DOHH2 (cell line): ENCODE results near the gene FKBP1A.

ENCODE experiments used
- H3F3A ChIP-seq: fragments of 200-600 bp; sonication (generic), shearing (Covaris generic); 2 replicates; pipeline ENCODE4 v1.6.0; 2016; ENCODE audit warnings: antibody characterized with exemption, mild to moderate bottlenecking; ENCODE audit not compliant: control insufficient read depth, insufficient read depth
- H3K27ac ChIP-seq: fragments of 200-600 bp; sonication (generic); 2 replicates; pipeline ENCODE4 v1.5.1; 2014; ENCODE audit warnings: low read depth, mild to moderate bottlenecking, low read length, moderate library complexity
- H3K27me3 ChIP-seq: fragments of 200-600 bp; sonication (generic); 2 replicates; pipeline ENCODE4 v1.6.1; 2014; ENCODE audit warnings: mild to moderate bottlenecking, low read length, mixed read lengths; ENCODE audit not compliant: control insufficient read depth
- H3K36me3 ChIP-seq: fragments of 200-600 bp; sonication (generic); 2 replicates; pipeline ENCODE4 v1.6.1; 2014; ENCODE audit warnings: mild to moderate bottlenecking, low read length, moderate library complexity, mixed read lengths; ENCODE audit not compliant: control insufficient read depth
- H3K4me1 ChIP-seq: fragments of 200-600 bp; sonication (generic); 2 replicates; pipeline ENCODE4 v1.6.1; 2014; ENCODE audit warnings: mild to moderate bottlenecking, low read length, mixed read lengths; ENCODE audit not compliant: control insufficient read depth
- H3K4me2 ChIP-seq: fragments of 200-600 bp; sonication (generic); 2 replicates; pipeline ENCODE4 v1.6.0; 2014; ENCODE audit warnings: mild to moderate bottlenecking, low read length, moderate library complexity
- H3K4me3 ChIP-seq: fragments of 200-600 bp; sonication (generic); 2 replicates; pipeline ENCODE4 v1.5.1; 2014; ENCODE audit warnings: mild to moderate bottlenecking, low read length, mixed read lengths
- H3K79me2 ChIP-seq: fragments of 200-600 bp; sonication (generic); 2 replicates; pipeline ENCODE4 v1.6.1; 2014; ENCODE audit warnings: mild to moderate bottlenecking, low read length, mixed read lengths; ENCODE audit not compliant: control insufficient read depth
- H3K9me2 ChIP-seq: fragments of 200-600 bp; sonication (generic); replicated peaks from 2 replicates; pipeline ENCODE4 v1.6.1; 2014; ENCODE audit warnings: mild to moderate bottlenecking, low read length, mixed read lengths; ENCODE audit not compliant: control insufficient read depth
- H3K9me3 ChIP-seq: fragments of 200-600 bp; sonication (generic); 2 replicates; pipeline ENCODE4 v1.6.1; 2014; ENCODE audit warnings: antibody characterized with exemption, low read length, mixed read lengths; ENCODE audit not compliant: control insufficient read depth, insufficient read depth
- H4K20me1 ChIP-seq: fragments of 200-600 bp; sonication (generic); 2 replicates; pipeline ENCODE4 v1.6.0; 2014; ENCODE audit warnings: low read depth, mild to moderate bottlenecking, antibody characterized with exemption, low read length, moderate library complexity; ENCODE audit not compliant: control insufficient read depth, insufficient read depth
- CTCF ChIP-seq: fragments of 200-600 bp; sonication (generic); IDR thresholded peaks from one replicate; pipeline ENCODE4 v1.5.1; 2014; ENCODE audit warnings: antibody characterized with exemption, mild to moderate bottlenecking, low read depth, low read length; ENCODE audit not compliant: poor library complexity, severe bottlenecking
- EZH2phosphoT487 ChIP-seq: fragments of 200-600 bp; sonication (generic); IDR thresholded peaks from 2 replicates; pipeline ENCODE4 v1.6.1; 2017; ENCODE audit warnings: borderline replicate concordance, mild to moderate bottlenecking, antibody characterized with exemption, low read length, moderate library complexity, mixed read lengths

FKBP1A gene

GRCh38 chr20:1427457-1428054 lies 34.7 kb upstream of the FKBP1A start:
- H4K20me1 ChIP-seq, result no peaks in the 10 kb centered on the region
- H3K9me3 ChIP-seq, result no peaks in the 10 kb centered on the region
- no peaks in the 10 kb centered on the region for H3K36me3 ChIP-seq
- 0 out of 2 replicates have a peak, but pooled peaks cover 2% of the 10 kb centered on the region for H3F3A ChIP-seq
- TF ChIP-seq CTCF (no peak), EZH2phosphoT487 (no peak)
- H3K9me2 ChIP-seq, result no peaks in the 10 kb centered on the region
- no peaks in the 10 kb centered on the region for H3K27me3 ChIP-seq
- no peaks in the 10 kb centered on the region for H3K79me2 ChIP-seq
- H3K4me1 ChIP-seq, result peaks cover 58% of the 10 kb centered on the region
- H3K4me3 ChIP-seq, result no peak overlapping the region
- H3K4me2 ChIP-seq, result peak overlapping the region; percentile 36
- no peak overlapping the region for H3K27ac ChIP-seq

- no peaks in the 10 kb centered on the region for H3K27me3 ChIP-seq
- no peak overlapping the region for H3K27ac ChIP-seq
- peaks cover 46% of the 10 kb centered on the region for H3K4me1 ChIP-seq
- H3F3A ChIP-seq, result 0 out of 2 replicates have a peak, but pooled peaks cover 2% of the 10 kb centered on the region
- no peak overlapping the region for H3K4me2 ChIP-seq
- no peaks in the 10 kb centered on the region for H3K9me3 ChIP-seq
- H4K20me1 ChIP-seq, result no peaks in the 10 kb centered on the region
- no peak overlapping the region for H3K4me3 ChIP-seq
- H3K9me2 ChIP-seq, result no peaks in the 10 kb centered on the region
- TF ChIP-seq CTCF, result no peak
- TF ChIP-seq EZH2phosphoT487, result no peak
- H3K36me3 ChIP-seq, result no peaks in the 10 kb centered on the region
- no peaks in the 10 kb centered on the region for H3K79me2 ChIP-seq
Observed at GRCh38 chr20:1426231-1426849, 33.5 kb upstream of the FKBP1A start.

- no peaks in the 10 kb centered on the region for H3K9me2 ChIP-seq
- peaks cover 28% of the 10 kb centered on the region for H3K4me1 ChIP-seq
- no peak overlapping the region for H3K4me3 ChIP-seq
- H3K27me3 ChIP-seq, result no peaks in the 10 kb centered on the region
- no peaks in the 10 kb centered on the region for H3K36me3 ChIP-seq
- no peak for TF ChIP-seq CTCF
- no peak for TF ChIP-seq EZH2phosphoT487
- no peaks in the 10 kb centered on the region for H4K20me1 ChIP-seq
- no peaks in the 10 kb centered on the region for H3K79me2 ChIP-seq
- peaks cover 7% of the 10 kb centered on the region; the same call in 1 of the 2 replicates for H3K9me3 ChIP-seq
- H3K27ac ChIP-seq, result no peak overlapping the region
- H3K4me2 ChIP-seq, result no peak overlapping the region
- no peaks in the 10 kb centered on the region for H3F3A ChIP-seq
Observed at GRCh38 chr20:1424336-1424735, 31.5 kb upstream of the FKBP1A start.
